Thoracic aorta (tissue), 2 donors: Measurements from ENCODE around the gene DDX23. TPM values are rescaled to one million over a fixed set of nuclear protein-coding genes. Genes with fewer than 3 reads are reported as not detected.
"Not testable (repeated sequence)": the region's sequence is repeated elsewhere in the genome, so short reads cannot be mapped to it uniquely, and the experiment has no call there.

Experiments used
- ATAC-seq: fragments of 150-250 bp; one replicate; pipeline ENCODE4 v1.8.0; 2017; ENCODE audit warnings: low read depth; ENCODE audit not compliant: insufficient number of reproducible peaks, low FRiP score
- DNase-seq: peaks from one replicate; pipeline ENCODE4 v3.0.0-alpha.2; 2020; ENCODE audit warnings: low spot score
- H3K27ac ChIP-seq, 2 donors: fragments of 200-600 bp; sonication (generic); 1 replicate in 1 of 2; 2 replicates in 1 of 2; pipeline ENCODE4 v1.5.1; 2016; ENCODE audit warnings: mild to moderate bottlenecking in 2 of 2, moderate library complexity in 2 of 2
- H3K27me3 ChIP-seq: fragments of 200-600 bp; sonication (generic); replicated peaks from 2 replicates; pipeline ENCODE4 v1.6.0; 2016; ENCODE audit warnings: mild to moderate bottlenecking; ENCODE audit not compliant: insufficient read depth
- H3K36me3 ChIP-seq: fragments of 200-600 bp; sonication (generic); one replicate; pipeline ENCODE4 v1.5.1; 2016
- H3K4me1 ChIP-seq, 2 donors: fragments of 200-600 bp; sonication (generic); 1 replicate in 1 of 2; 2 replicates in 1 of 2; pipeline versions ENCODE4 v1.5.1 to v1.6.0; 2016; ENCODE audit warnings: low read depth in 2 of 2, mild to moderate bottlenecking in 1 of 2; ENCODE audit not compliant: control insufficient read depth in 1 of 2
- H3K4me3 ChIP-seq: fragments of 200-600 bp; sonication (generic); 2 replicates; pipeline ENCODE4 v1.5.1; 2016; ENCODE audit warnings: mild to moderate bottlenecking
- H3K9me3 ChIP-seq: fragments of 200-600 bp; sonication (generic); 2 replicates; pipeline ENCODE4 v1.5.1; 2016
- CTCF ChIP-seq: fragments of 200-600 bp; sonication (generic); IDR thresholded peaks from one replicate; pipeline ENCODE4 v1.5.1; 2019; ENCODE audit warnings: antibody characterized with exemption
- total RNA-seq, 2 donors: library from RNA; depleted of rRNA; stranded (reverse); fragments of >200 nt; gene quantifications; one replicate each; pipeline versions ENCODE4 v1.1.0 to v1.2.3, GENCODE V29; 2016

The DDX23 gene
- total RNA-seq, 2 donors from 2014 or later, result 53.7 to 92.6 TPM

GRCh38 chr12:48880647-48881046 is 28.7 kb upstream of the DDX23 start:
- no peaks in the 10 kb centered on the region for H3K9me3 ChIP-seq
- no peak for ATAC-seq

DNA sequence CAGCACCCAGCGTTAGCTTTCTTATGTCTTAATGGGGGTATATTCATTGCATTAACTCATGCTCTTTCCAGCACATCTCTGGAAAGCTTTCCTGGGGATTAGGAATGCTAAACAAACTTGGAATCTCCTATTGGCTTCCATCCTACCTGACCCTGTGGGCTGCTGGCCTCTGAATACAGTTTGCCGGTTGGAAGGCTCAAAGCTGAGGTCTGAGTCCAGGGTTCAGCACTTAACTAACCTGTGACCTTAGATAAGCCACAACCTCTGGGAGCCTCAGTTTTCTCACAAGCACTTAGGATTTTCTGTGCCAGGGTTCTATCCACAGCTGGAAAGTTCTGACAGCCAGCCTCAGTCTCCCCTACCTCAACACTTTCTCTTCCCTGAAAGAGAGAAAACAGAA is 26.6 kb upstream of the DDX23 start:
- TF ChIP-seq CTCF, result no peak
- Histone ChIP-seq H3K9me3 (no peaks in the 10 kb centered on the region), H3K27ac (no peak overlapping the region), H3K4me1 (peaks cover 0 to 12% of the 10 kb centered on the region in 2 donors), H3K36me3 (no peaks in the 10 kb centered on the region), H3K27me3 (no peaks in the 10 kb centered on the region), H3K4me3 (no peak overlapping the region)
- no peak for DNase-seq
- no peak for ATAC-seq

More at GRCh38 chr12:48880647-48881046, 28.7 kb upstream of the DDX23 start:
- H3K36me3 ChIP-seq, result no peaks in the 10 kb centered on the region
- TF ChIP-seq CTCF, result no peak
- H3K27ac ChIP-seq, result no peak overlapping the region
- H3K27me3 ChIP-seq, result no peaks in the 10 kb centered on the region
- no peak for DNase-seq
- H3K4me1 ChIP-seq, result peaks cover 0 to 12% of the 10 kb centered on the region in 2 donors
- no peak overlapping the region for H3K4me3 ChIP-seq

GRCh38 chr12:48875944-48876515 is 24.1 kb upstream of the DDX23 start:
- Histone ChIP-seq H3K27ac (no peak overlapping the region), H3K4me3 (no peak overlapping the region), H3K4me1 (no peaks in the 10 kb centered on the region), H3K36me3 (no peaks in the 10 kb centered on the region), H3K27me3 (no peaks in the 10 kb centered on the region), H3K9me3 (no peaks in the 10 kb centered on the region)
- TF ChIP-seq CTCF, result no peak
- DNase-seq, result no peak
- ATAC-seq, result no peak

DNA sequence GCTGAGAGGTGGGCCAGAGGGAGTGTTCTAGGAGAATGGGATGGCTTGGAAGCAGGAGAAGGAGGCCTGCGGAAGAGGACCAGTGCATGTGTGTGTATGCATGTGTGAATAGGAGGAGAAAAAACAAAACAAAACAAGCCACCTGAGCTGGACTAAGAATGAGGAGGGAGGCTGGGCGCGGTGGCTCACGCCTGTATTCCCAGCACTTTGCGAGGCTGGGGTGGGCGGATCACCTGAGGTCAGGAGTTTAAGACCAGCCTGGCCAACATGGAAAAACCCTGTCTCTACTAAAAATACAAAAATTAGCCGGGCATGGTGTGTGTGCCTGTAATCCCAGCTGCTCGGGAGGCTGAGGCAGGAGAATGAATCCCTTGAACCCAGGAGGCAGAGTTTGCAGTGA is 21.6 kb upstream of the DDX23 start:
- H3K4me3 ChIP-seq, H3K27ac ChIP-seq, DNase-seq, H3K27me3 ChIP-seq, H3K36me3 ChIP-seq, H3K4me1 ChIP-seq, H3K9me3 ChIP-seq, ATAC-seq: not testable (repeated sequence)

GRCh38 chr12:48873096-48873495 is 21.1 kb upstream of the DDX23 start:
- no peak for ATAC-seq
- H3K27me3 ChIP-seq, result no peaks in the 10 kb centered on the region
- no peak for DNase-seq

More at GRCh38 chr12:48873096-48873495, 21.1 kb upstream of the DDX23 start:
- Histone ChIP-seq H3K4me1 (no peaks in the 10 kb centered on the region), H3K9me3 (no peaks in the 10 kb centered on the region), H3K4me3 (no peak overlapping the region), H3K27ac (no peak overlapping the region), H3K36me3 (no peaks in the 10 kb centered on the region)
- no peak for TF ChIP-seq CTCF
